ENCODE results near the gene TMEM17.

Gene TMEM17

GRCh38 chr2:62495761-62496160, 10.2 kb downstream of the TMEM17 start:
- H3K4me1 ChIP-seq = peaks cover 0 to 9% (median 2%) of the 10 kb centered on the region in 4 donors

GRCh38 chr2:62492048-62492447, 13.9 kb downstream of the TMEM17 start:
- no peak for DNase-seq
- H3K9me3 ChIP-seq = no peaks in the 10 kb centered on the region
- no peak overlapping the region for H3K27ac ChIP-seq
- no peaks in the 10 kb centered on the region for H3K36me3 ChIP-seq
- no peak overlapping the region for H3K4me3 ChIP-seq
- H3K4me1 ChIP-seq = peaks cover 0 to 42% (median 14%) of the 10 kb centered on the region in 4 donors
- no peak for TF ChIP-seq CTCF (IDR thresholded peaks at IDR 0.05)
- intact Hi-C loops (cut with DNase I; ENCODE audit: low total_unique reads) = no loop called here
- H3K27me3 ChIP-seq = no peaks in the 10 kb centered on the region

More at GRCh38 chr2:62495761-62496160, 10.2 kb downstream of the TMEM17 start:
- Histone ChIP-seq H3K4me3 (no peak overlapping the region), H3K9me3 (no peaks in the 10 kb centered on the region), H3K27me3 (no peaks in the 10 kb centered on the region), H3K36me3 (no peaks in the 10 kb centered on the region), H3K27ac (no peak overlapping the region)
- TF ChIP-seq CTCF (IDR thresholded peaks at IDR 0.05) = no peak
- intact Hi-C loops (cut with DNase I; ENCODE audit: low total_unique reads) = no loop called here
- DNase-seq = no peak

- no peak for TF ChIP-seq CTCF (IDR thresholded peaks at IDR 0.05)
- no peaks in the 10 kb centered on the region for H3K9me3 ChIP-seq
- H3K27me3 ChIP-seq = no peaks in the 10 kb centered on the region
- intact Hi-C loops (cut with DNase I; ENCODE audit: low total_unique reads) = no loop called here
- H3K36me3 ChIP-seq = no peaks in the 10 kb centered on the region
- H3K4me3 ChIP-seq = no peak overlapping the region
- peak overlapping the region; percentile 18 to 48 for H3K27ac ChIP-seq
- H3K4me1 ChIP-seq = peaks cover 0 to 57% (median 29%) of the 10 kb centered on the region in 4 donors
- no peak for DNase-seq
These were observed 16.3 kb downstream of the TMEM17 start for GRCh38 chr2:62489702-62490101.

- no peak for DNase-seq
- no peaks in the 10 kb centered on the region for H3K27me3 ChIP-seq
- TF ChIP-seq CTCF (IDR thresholded peaks at IDR 0.05) = no peak
- no peak overlapping the region for H3K4me3 ChIP-seq
- H3K36me3 ChIP-seq = no peaks in the 10 kb centered on the region
- peaks cover 0 to 58% (median 29%) of the 10 kb centered on the region in 4 donors for H3K4me1 ChIP-seq
- H3K27ac ChIP-seq = peak overlapping the region; percentile 18 to 48
- intact Hi-C loops (cut with DNase I; ENCODE audit: low total_unique reads) = no loop called here
- H3K9me3 ChIP-seq = no peaks in the 10 kb centered on the region
These were observed 16.8 kb downstream of the TMEM17 start for GRCh38 chr2:62489162-62489561.

- no peak overlapping the region for H3K4me3 ChIP-seq
- no peaks in the 10 kb centered on the region for H3K27me3 ChIP-seq
- no peaks in the 10 kb centered on the region for H3K36me3 ChIP-seq
- no peak for TF ChIP-seq CTCF (IDR thresholded peaks at IDR 0.05)
- DNase-seq = no peak
- peaks cover 0 to 58% (median 29%) of the 10 kb centered on the region in 4 donors for H3K4me1 ChIP-seq
- intact Hi-C loops (cut with DNase I; ENCODE audit: low total_unique reads) = no loop called here
- peak overlapping the region; percentile 42 to 56 for H3K27ac ChIP-seq
- H3K9me3 ChIP-seq = no peaks in the 10 kb centered on the region
These were observed 19.6 kb downstream of the TMEM17 start for GRCh38 chr2:62486439-62486765.

Measured in tibial artery (tissue), 4 donors.